Jurkat, Clone E6-1 (cell line): Measurements from ENCODE around the gene PWWP3B. TPM values are rescaled to one million over a fixed set of nuclear protein-coding genes. Genes with fewer than 3 reads are reported as not detected.
"Not testable (repeated sequence)": the region's sequence is repeated elsewhere in the genome, so short reads cannot be mapped to it uniquely, and the experiment has no call there.

Source experiments
- DNase-seq: peaks from one replicate; pipeline ENCODE4 v3.0.0-alpha.2; 2011; ENCODE audit warnings: low read depth, low spot score
- H3K4me3 ChIP-seq: 2 replicates; pipeline ENCODE4 v1.5.1; 2011; ENCODE audit warnings: mild to moderate bottlenecking, low read length, control low read depth, moderate library complexity
- polyA plus RNA-seq: library from polyadenylated mRNA; unstranded; fragments of >200 nt; gene quantifications from one replicate; pipeline ENCODE4 v1.2.1, GENCODE V29; 2012; ENCODE audit warnings: missing spikeins; ENCODE audit not compliant: insufficient read length, insufficient read depth

PWWP3B gene
- polyA plus RNA-seq: not detected

GRCh38 chrX:106168107-106168506 is at the start of gene PWWP3B:
Gene PWWP3B (plus strand): TSS chrX:106168305. CDS start chrX:106205433, 37,128 bp downstream.
- no peak for DNase-seq
- H3K4me3 ChIP-seq: no peak within 1 kb of the TSS

DNA sequence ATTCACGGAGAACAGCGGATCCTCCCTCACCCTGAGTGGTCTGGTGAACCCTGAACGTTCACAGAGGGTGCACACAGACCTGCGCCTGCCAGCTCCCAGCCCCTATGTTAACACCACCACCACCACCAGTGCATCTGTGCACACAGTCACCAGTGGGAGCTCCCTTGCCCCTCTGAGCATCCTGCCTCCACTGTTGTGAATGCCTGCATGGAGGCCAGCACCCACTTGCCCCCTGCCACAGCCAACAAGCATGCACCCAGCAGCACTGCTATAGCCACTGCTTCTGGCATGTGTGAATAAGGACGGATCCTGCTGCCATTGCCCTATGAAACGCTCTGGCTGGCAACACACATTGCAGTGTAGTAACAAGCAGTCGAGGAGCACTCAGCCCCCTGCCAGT is 29.1 kb upstream of the PWWP3B start:
- no peak for DNase-seq
- H3K4me3 ChIP-seq: no peak overlapping the region

- no peak for DNase-seq
- no peak overlapping the region for H3K4me3 ChIP-seq
Measured at GRCh38 chrX:106144755-106145639, 23.1 kb upstream of the PWWP3B start.

DNA sequence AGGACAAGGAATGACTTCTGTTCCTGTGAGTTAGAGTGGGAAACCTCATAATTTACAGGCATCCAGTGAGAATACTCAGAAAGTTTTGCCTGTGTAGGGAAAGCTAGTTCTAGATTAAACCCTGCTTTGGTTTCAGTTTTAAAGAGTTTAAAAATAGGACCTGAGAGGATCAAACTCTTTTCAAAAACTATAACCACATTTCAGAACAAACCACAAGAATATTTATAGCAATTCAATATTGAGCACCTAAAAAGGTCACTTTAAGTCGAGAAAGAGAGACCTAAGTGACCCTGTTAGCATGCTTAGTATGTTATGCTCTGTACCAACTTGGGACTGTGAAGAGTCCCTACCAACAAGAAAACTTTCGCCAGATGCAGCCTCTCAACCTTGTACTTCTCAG is 17.4 kb upstream of the PWWP3B start:
- H3K4me3 ChIP-seq: no peak overlapping the region
- no peak for DNase-seq

DNA sequence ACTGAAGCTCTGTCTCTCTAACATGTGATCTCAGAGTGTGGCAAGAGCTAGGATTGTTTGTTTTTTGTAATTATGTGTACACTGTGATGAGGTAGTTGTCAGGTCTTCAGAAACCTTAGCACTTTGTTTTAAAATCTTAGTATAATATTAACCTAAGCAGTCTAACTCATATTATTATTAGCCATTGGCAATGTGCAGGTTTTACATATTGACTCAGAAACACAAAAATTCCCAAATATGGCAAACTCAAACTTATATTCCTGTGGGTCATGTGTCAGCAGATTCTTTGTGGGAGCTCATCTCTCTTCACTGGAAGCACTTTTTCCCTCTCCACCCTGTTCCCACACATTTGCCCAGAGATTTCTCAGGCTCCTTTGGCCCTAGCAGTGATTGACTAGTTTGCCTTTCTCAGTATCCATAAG is 8.2 kb upstream of the PWWP3B start:
- DNase-seq: no peak
- no peak overlapping the region for H3K4me3 ChIP-seq

DNA sequence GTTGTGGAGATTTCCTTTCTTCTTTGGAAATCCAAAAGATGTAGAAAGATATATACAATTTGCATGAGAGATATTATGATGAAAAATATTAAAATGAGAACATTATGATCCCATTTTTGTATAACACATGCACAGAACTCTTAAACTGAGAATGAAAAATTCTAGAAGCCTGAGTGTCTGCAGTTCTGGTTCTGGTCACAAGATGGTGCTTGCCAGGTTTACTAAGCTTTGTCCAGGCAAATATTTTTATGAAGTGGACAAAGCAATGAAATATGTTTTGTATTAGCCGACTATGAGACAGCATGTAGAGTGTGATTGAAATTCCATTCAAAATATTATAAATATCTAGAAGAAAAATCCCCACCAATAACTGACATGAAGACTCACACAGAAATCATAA is 2.2 kb downstream of the PWWP3B start:
- DNase-seq: no peak
- H3K4me3 ChIP-seq: no peak overlapping the region

- H3K4me3 ChIP-seq: no peak overlapping the region
- DNase-seq: no peak
Measured at GRCh38 chrX:106171293-106171820, 3.3 kb downstream of the PWWP3B start.

GRCh38 chrX:106177106-106177981 is 9.2 kb downstream of the PWWP3B start:
- DNase-seq: no peak
- no peak overlapping the region for H3K4me3 ChIP-seq

DNA sequence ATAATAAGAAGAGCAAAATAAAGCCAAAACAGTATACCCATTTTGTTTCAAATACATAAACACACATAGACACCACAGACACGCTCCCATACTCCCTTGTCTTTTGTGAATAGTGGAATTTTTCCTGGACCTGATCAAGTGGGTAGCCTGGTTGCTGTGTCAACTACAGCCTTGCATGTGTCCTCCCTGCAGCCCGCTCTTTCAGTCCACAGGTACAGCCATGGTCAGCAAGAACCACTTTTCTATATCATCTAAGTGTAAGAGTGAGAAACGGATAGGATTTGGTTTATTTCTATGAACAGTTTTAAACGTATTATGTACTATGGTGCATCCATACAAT is 9.8 kb downstream of the PWWP3B start:
- no peak for DNase-seq
- no peak overlapping the region for H3K4me3 ChIP-seq

GRCh38 chrX:106178826-106179225 is 10.7 kb downstream of the PWWP3B start:
- no peak for DNase-seq

DNA sequence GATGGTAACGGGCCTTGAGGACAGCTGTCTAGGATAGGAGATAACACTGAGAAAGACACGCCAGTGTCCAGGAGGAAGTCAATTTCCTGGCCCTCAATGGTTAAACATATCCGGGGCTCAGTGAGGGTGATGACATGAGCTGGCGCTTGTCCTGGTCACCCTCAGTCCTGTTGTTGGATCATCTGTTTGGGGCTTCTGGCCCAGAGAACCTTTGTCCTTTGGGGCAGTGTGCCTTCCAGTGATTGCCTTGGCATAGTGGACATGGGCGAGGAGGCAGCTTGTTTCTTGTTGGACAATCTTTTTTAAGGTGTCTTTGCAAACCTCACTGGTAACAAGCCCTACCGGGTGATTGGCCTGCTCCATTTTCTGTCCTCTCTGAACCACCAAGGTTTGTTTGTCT is 15.6 kb downstream of the PWWP3B start:
- H3K4me3 ChIP-seq, DNase-seq: not testable (repeated sequence)

More at GRCh38 chrX:106178826-106179225, 10.7 kb downstream of the PWWP3B start:
- H3K4me3 ChIP-seq: no peak overlapping the region

- H3K4me3 ChIP-seq: no peak overlapping the region
- DNase-seq: no peak
Measured at GRCh38 chrX:106201502-106202178, 33.5 kb downstream of the PWWP3B start.

GRCh38 chrX:106203315-106203714 is 35.2 kb downstream of the PWWP3B start:
- no peak for DNase-seq
- no peak overlapping the region for H3K4me3 ChIP-seq

DNA sequence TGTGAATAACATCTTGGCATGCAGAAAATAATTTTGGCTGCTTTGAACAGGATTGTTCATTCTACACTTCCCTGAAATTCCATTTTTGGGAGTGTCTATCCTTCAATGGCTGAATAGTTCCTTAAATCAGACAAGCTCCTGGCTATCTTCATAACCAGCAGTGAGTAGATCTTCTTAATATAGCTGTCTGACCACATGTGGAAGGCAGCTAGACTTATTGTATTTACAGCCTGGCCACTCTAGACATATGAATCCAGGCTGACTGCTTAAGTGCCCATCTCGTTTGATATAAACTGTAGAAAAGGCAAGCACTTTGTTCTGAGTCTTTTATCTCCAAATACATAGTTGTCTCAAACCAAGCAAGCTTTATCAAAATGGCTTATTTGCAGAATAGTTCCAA is 40.0 kb downstream of the PWWP3B start:
- no peak overlapping the region for H3K4me3 ChIP-seq
- DNase-seq: no peak
